HG03460 (cell line): ENCODE measurements around the gene MYBPC1.
A peak's percentile ranks its signal among the peaks of the same experiment; 100 is the strongest.

ENCODE experiments used
- ATAC-seq: cut with Tn5 transposase; IDR thresholded peaks from one replicate; pipeline ENCODE4 v1.9.1; 2021; ENCODE audit not compliant: unreplicated experiment

The MYBPC1 gene

GRCh38 chr12:101599771-101600484 is 5.2 kb downstream of the MYBPC1 start:
- ATAC-seq = no peak

GRCh38 chr12:101604132-101604531 is 9.4 kb downstream of the MYBPC1 start:
- no peak for ATAC-seq

GRCh38 chr12:101607894-101608293 is 13.1 kb downstream of the MYBPC1 start:
- no peak for ATAC-seq

GRCh38 chr12:101608301-101609133 is 13.7 kb downstream of the MYBPC1 start:
- ATAC-seq = no peak

DNA sequence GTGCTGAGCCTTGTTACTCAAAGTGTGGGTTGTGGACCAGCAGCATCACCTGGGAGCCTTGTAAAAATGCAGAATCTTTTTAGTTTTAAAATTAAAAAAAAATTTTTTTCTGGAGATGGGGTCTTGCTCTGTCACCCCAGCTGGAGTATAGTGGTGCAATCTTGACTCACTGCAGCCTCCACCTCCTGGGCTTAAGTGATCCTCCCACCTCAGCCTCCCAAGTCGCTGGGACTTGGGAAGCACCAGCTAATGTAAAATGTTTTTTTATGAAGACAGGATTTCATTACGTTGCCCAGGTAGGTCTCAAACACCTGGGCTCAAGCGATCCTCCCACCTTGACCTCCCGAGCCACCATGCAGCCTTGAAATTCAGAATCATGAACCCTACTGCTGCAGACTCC is 14.4 kb downstream of the MYBPC1 start:
- ATAC-seq = no peak

DNA sequence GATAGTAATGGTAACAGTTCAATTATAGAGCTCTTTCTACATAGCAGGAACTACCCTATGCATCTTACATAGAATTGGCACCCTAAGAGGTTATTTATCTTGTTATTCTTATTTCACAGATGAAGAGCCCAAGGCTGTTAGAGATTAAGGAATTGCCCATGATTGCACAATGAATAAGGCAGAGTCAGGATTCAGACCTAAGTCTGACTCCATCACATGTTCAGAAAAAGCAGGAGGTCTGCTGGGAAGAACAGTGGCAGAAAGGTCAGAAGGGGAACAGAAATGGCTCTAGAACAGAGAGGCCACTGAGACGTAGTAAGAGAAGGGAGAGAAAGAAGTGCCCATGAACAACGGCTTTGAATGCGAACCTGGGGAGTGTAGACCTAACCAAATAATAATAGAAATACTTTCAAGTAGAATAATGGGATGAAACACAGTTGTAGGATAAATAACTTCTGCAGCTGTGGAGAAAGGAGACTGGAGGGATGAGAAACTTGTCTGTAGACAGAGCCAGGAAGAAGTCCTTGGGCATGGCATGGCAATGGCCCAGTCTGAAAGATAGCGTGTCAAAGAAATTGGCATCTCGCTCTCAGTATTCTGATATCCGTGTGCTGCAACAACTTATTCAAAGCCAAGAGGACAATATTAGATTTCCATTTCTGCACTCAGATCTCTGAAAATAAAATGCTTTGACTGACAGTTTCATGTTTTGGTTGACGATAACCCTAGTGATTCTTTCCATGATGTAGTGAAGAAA is 17.6 kb downstream of the MYBPC1 start:
- no peak for ATAC-seq

- no peak for ATAC-seq
Measured at GRCh38 chr12:101616027-101616494, 21.3 kb downstream of the MYBPC1 start.

- no peak for ATAC-seq
Measured at GRCh38 chr12:101619026-101619786, 24.4 kb downstream of the MYBPC1 start.

- ATAC-seq = no peak
Measured at GRCh38 chr12:101619858-101620761, 25.3 kb downstream of the MYBPC1 start.

DNA sequence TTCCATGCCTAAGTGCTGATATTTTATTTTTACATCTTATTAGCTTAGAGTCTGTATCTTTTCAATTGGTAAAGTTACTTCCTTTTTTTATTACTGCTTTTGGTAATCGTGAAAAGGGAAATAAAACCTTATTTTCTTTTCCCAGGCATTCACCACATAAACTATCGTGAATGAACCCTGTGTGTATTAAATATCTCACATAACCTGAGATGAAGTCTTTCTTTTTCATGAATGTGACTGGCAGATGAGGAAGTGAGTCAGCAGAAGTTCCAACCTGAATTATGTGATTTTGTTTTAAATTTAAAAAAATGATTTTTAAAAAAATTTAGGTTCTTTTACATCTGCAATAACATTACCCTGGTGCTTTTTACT is 26.0 kb downstream of the MYBPC1 start:
- ATAC-seq = no peak

DNA sequence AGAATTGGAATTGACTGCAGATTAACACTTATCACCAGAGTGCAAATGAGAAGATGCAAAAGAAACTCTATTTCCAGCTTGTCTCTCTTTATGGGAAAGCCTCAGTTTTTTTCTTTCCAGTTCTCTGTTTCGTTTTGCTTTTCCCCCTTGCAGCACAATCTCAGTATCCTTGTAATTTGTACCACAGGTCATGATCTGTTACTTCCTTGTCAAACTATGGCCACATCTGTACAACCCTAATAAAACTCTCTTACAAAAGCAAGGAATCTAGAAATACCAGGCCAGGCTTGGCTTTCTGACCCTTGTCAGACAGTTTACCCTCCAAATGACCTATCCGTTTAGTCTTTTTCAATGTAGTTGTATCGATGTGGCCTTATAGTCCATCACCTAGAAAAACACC is 33.9 kb downstream of the MYBPC1 start:
- ATAC-seq = no peak

DNA sequence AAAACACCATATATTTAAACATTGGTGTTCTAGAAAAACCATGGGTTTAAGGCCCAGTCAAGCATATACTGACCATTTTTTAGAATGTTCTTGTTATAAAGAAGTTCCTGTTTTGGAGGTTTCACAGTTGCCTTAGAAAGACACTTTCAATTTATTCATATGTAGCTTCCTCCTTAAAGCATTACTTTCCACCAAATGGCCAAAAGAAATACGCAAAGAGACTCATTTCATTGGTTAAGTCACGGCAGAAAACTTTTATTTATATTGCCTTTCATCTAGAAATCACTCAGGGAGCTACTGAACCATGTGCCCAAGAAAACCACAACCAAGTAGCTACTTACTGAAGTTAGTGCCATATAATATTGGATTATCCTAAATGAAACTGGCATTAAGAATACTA is 40.0 kb downstream of the MYBPC1 start:
- peak; percentile 94 for ATAC-seq

- ATAC-seq = no peak
Measured at GRCh38 chr12:101637936-101638335, 43.2 kb downstream of the MYBPC1 start.

GRCh38 chr12:101642115-101643067 is 47.6 kb downstream of the MYBPC1 start:
- ATAC-seq = no peak

- ATAC-seq = no peak
Measured at GRCh38 chr12:101647711-101648110, 52.9 kb downstream of the MYBPC1 start.

DNA sequence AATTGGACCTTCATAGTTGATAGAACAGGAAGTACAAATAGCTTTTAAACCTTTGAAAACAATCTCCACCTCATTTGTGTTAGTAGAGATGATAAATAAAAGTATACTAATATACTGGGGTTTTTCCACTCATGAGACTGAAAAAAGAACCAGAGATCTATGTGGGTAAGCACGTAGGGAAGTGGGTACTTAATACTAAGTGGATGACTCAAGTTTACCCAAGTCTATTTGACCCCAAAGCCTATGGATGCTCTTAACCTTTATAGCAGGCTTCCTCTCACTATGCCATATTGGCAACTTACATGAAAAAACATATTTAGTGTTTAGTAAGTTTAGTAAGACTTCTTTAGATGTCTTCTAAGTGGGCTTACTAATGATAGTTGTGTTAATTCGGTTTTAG is 53.4 kb downstream of the MYBPC1 start:
- ATAC-seq = no peak

DNA sequence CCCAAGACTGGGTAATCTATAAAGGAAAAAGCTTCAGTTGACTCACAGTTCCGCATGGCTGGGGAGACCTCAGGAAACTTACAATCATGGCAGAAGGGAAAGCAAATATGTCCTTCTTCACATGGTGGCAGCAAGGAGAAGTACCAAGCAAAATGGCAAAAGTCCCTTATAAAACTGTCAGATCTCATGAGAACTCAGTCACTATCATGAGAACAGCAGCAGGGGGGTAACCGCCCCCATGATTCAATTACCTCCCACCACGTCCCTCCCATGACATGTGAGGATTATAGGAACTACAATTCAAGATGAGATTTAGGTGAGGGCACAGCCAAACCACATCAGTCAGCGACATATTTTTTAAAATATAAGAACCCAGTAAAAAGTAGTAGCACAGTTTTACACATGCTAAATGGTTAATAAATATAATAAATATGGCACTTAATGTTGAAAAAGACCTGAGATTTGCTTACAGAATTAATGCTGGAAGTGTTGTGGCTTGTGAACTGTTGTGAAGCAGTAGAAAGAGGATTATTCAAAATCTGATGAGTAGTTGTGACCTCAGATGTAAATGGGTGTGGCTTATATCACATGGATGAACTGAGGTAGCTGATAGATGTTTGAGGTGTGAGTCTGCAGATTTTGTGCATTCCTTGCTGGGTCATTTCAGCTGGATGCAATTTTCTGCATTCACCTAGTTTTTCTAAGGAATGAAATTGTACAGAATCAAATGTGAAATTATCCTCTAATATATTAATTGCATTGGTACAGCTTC is 55.8 kb downstream of the MYBPC1 start:
- ATAC-seq = no peak

GRCh38 chr12:101653030-101653429 is 58.3 kb downstream of the MYBPC1 start:
- no peak for ATAC-seq
